HG03064 (cell line): ENCODE results near the gene NACC2.

ENCODE experiments used
- ATAC-seq: cut with Tn5 transposase; IDR thresholded peaks from one replicate; pipeline ENCODE4 v1.9.1; 2021; ENCODE audit warnings: low read depth; ENCODE audit not compliant: unreplicated experiment

NACC2 gene

GRCh38 chr9:136131629-136132511, 36.8 kb upstream of the NACC2 start:
- no peak for ATAC-seq

GRCh38 chr9:136129176-136129575, 34.1 kb upstream of the NACC2 start:
- ATAC-seq, result no peak

- ATAC-seq, result no peak
Observed at GRCh38 chr9:136128436-136128835, 33.3 kb upstream of the NACC2 start.

- ATAC-seq, result no peak
Observed at GRCh38 chr9:136127313-136127712, 32.2 kb upstream of the NACC2 start.

- no peak for ATAC-seq
Observed at GRCh38 chr9:136124976-136125692, 30.0 kb upstream of the NACC2 start.

- ATAC-seq, result no peak
Observed at GRCh38 chr9:136122425-136123383, 27.6 kb upstream of the NACC2 start.

- ATAC-seq, result no peak
Observed at GRCh38 chr9:136121801-136122200, 26.7 kb upstream of the NACC2 start.

- no peak for ATAC-seq
Observed at GRCh38 chr9:136120438-136120844, 25.4 kb upstream of the NACC2 start.

GRCh38 chr9:136119883-136120393, 24.8 kb upstream of the NACC2 start:
- ATAC-seq, result no peak

- peak; percentile 7 for ATAC-seq
Observed at GRCh38 chr9:136119061-136119882, 24.2 kb upstream of the NACC2 start.

GRCh38 chr9:136118320-136119060, 23.4 kb upstream of the NACC2 start, which contains the start of gene TMEM250:
Gene TMEM250, minus strand, starts transcription at chr9:136118875. Its CDS starts 1,975 bp downstream, at chr9:136116900.
- peak; percentile 53 for ATAC-seq

GRCh38 chr9:136117916-136118319, 22.8 kb upstream of the NACC2 start:
- ATAC-seq, result peak; percentile 9

GRCh38 chr9:136117291-136117915, 22.3 kb upstream of the NACC2 start:
- no peak for ATAC-seq

- ATAC-seq, result no peak
Observed at GRCh38 chr9:136116360-136117098, 21.4 kb upstream of the NACC2 start.

- no peak for ATAC-seq
Observed at GRCh38 chr9:136115641-136116359, 20.7 kb upstream of the NACC2 start.

GRCh38 chr9:136115206-136115605, 20.1 kb upstream of the NACC2 start:
- no peak for ATAC-seq

- ATAC-seq, result no peak
Observed at GRCh38 chr9:136114610-136115009, 19.5 kb upstream of the NACC2 start.
